ENCODE measurements around the gene CTCF.

Gene CTCF

GRCh38 chr16:67667817-67668494 is 105.6 kb downstream of the CTCF start:
- peak; percentile 74 to 79 for DNase-seq

- no peak for DNase-seq
These were observed 106.3 kb downstream of the CTCF start for GRCh38 chr16:67668495-67669157.

- DNase-seq = no peak
These were observed 107.3 kb downstream of the CTCF start for GRCh38 chr16:67669499-67670101.

- no peak for DNase-seq
These were observed 110.0 kb downstream of the CTCF start for GRCh38 chr16:67672306-67672705.

GRCh38 chr16:67672739-67673662 is 110.7 kb downstream of the CTCF start:
- peak; percentile 40 to 52 for DNase-seq

- no peak for DNase-seq
These were observed 111.6 kb downstream of the CTCF start for GRCh38 chr16:67673712-67674580.

GRCh38 chr16:67674851-67675578 is 112.7 kb downstream of the CTCF start:
- no peak for DNase-seq

GRCh38 chr16:67675579-67675935 is 113.2 kb downstream of the CTCF start:
- no peak for DNase-seq

- DNase-seq = no peak
These were observed 113.7 kb downstream of the CTCF start for GRCh38 chr16:67675999-67676398.

GRCh38 chr16:67676516-67676915 is 114.2 kb downstream of the CTCF start:
- no peak for DNase-seq

- DNase-seq = no peak
These were observed 114.6 kb downstream of the CTCF start for GRCh38 chr16:67676939-67677338.

- no peak for DNase-seq
These were observed 115.4 kb downstream of the CTCF start for GRCh38 chr16:67677712-67678111.

GRCh38 chr16:67678354-67679023 is 116.2 kb downstream of the CTCF start:
- DNase-seq = no peak

GRCh38 chr16:67679935-67680897 is 117.9 kb downstream of the CTCF start:
- DNase-seq = no peak

- DNase-seq = no peak
These were observed 121.4 kb downstream of the CTCF start for GRCh38 chr16:67683767-67684166.

- no peak for DNase-seq
These were observed 123.2 kb downstream of the CTCF start for GRCh38 chr16:67685388-67686112.

All from activated CD4-positive, alpha-beta T cell treated with anti-CD3 and anti-CD28 coated beads, Interleukin-2, amount 50 U/mL, for 4 hours (primary cell).